ENCODE measurements around the gene AKT3. TPM values are rescaled to one million over a fixed set of nuclear protein-coding genes. Genes with fewer than 3 reads are reported as not detected.

Gene AKT3
- total and polyA plus RNA-seq, 2 experiments from 2014 or later = 4.5 to 18.5 TPM

DNA sequence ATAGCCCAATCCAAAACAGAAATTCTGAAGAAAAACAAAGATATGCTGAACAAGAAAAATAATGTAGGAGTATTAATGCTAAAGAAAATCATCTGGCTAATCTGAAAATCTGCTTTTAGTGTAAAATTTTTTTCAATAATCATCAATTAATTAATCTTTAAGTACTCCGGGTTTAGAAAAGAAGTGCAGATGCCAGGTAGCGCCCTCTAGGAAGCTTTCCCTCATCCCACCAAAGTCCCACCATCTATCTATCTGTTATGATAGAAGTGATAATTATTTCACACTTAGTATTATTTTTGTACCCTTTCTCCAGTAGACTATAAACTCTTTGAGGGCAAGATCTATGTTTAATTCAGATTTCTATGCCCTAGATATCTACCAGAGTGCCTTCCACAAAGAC is 240.3 kb downstream of the AKT3 start:
- H3K27ac Mint-ChIP-seq = no peak overlapping the region
- no peak overlapping the region for H2AFZ ChIP-seq
- ATAC-seq = no peak
- no peaks in the 10 kb centered on the region for H3K36me3 ChIP-seq (ENCODE audit: insufficient read depth)
- no peaks in the 10 kb centered on the region for H4K20me1 ChIP-seq (replicated peaks; ENCODE audit: insufficient read depth)
- peaks cover 18% of the 10 kb centered on the region for H3K36me3 Mint-ChIP-seq (ENCODE audit: low read depth)
- no peak overlapping the region for H3K27ac ChIP-seq (ENCODE audit: low read depth)
- H3K4me2 ChIP-seq = no peak overlapping the region
- H3K4me3 Mint-ChIP-seq = no peak overlapping the region
- no peaks in the 10 kb centered on the region for H3K9me3 Mint-ChIP-seq
- no peaks in the 10 kb centered on the region for H3F3A ChIP-seq (replicated peaks; ENCODE audit: low read depth)
- H3K79me2 ChIP-seq (replicated peaks; ENCODE audit: insufficient read depth) = no peaks in the 10 kb centered on the region
- H3K4me1 ChIP-seq (ENCODE audit: insufficient read depth) = 0 out of 2 replicates have a peak, but pooled peaks cover 4% of the 10 kb centered on the region
- peaks cover 2% of the 10 kb centered on the region for H3K27me3 Mint-ChIP-seq (ENCODE audit: insufficient read depth, low read depth, poor library complexity)
- no peak overlapping the region for H3K4me3 ChIP-seq
- DNase-seq (ENCODE audit: low spot score) = peak; percentile 19
- peaks cover 3% of the 10 kb centered on the region; the same call in 2 of the 3 replicates for H3K4me1 Mint-ChIP-seq
- TF ChIP-seq JUNB (IDR thresholded peaks at IDR 0.05; ENCODE audit: unreplicated experiment) = no peak
- TF ChIP-seq, protein P1, sequence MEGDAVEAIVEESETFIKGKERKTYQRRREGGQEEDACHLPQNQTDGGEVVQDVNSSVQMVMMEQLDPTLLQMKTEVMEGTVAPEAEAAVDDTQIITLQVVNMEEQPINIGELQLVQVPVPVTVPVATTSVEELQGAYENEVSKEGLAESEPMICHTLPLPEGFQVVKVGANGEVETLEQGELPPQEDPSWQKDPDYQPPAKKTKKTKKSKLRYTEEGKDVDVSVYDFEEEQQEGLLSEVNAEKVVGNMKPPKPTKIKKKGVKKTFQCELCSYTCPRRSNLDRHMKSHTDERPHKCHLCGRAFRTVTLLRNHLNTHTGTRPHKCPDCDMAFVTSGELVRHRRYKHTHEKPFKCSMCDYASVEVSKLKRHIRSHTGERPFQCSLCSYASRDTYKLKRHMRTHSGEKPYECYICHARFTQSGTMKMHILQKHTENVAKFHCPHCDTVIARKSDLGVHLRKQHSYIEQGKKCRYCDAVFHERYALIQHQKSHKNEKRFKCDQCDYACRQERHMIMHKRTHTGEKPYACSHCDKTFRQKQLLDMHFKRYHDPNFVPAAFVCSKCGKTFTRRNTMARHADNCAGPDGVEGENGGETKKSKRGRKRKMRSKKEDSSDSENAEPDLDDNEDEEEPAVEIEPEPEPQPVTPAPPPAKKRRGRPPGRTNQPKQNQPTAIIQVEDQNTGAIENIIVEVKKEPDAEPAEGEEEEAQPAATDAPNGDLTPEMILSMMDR (conservative IDR thresholded peaks at IDR 0.05; ENCODE audit: low read depth in 2 of 2) = peak; percentile 52 to 54
- no peaks in the 10 kb centered on the region for H3K9me2 ChIP-seq (ENCODE audit: insufficient read depth)
- H3K27me3 ChIP-seq (ENCODE audit: insufficient read depth) = no peaks in the 10 kb centered on the region

- Mint-ChIP-seq H3K27me3 (ENCODE audit: insufficient read depth, low read depth, poor library complexity) (peaks cover 2% of the 10 kb centered on the region), H3K4me1 (peaks cover 3% of the 10 kb centered on the region; the same call in 1 of the 3 replicates), H3K4me3 (no peak overlapping the region), H3K9me3 (peaks cover 6% of the 10 kb centered on the region; the same call in 2 of the 3 replicates), H3K36me3 (ENCODE audit: low read depth) (peaks cover 30% of the 10 kb centered on the region), H3K27ac (no peak overlapping the region)
- Histone ChIP-seq H3K4me2 (no peak overlapping the region), H3K27me3 (ENCODE audit: insufficient read depth) (no peaks in the 10 kb centered on the region), H3K4me1 (ENCODE audit: insufficient read depth) (no peaks in the 10 kb centered on the region), H4K20me1 (replicated peaks; ENCODE audit: insufficient read depth) (no peaks in the 10 kb centered on the region), H3K36me3 (ENCODE audit: insufficient read depth) (no peaks in the 10 kb centered on the region), H2AFZ (no peak overlapping the region), H3F3A (replicated peaks; ENCODE audit: low read depth) (no peaks in the 10 kb centered on the region), H3K79me2 (replicated peaks; ENCODE audit: insufficient read depth) (no peaks in the 10 kb centered on the region), H3K9me2 (ENCODE audit: insufficient read depth) (no peaks in the 10 kb centered on the region), H3K27ac (ENCODE audit: low read depth) (no peak overlapping the region), H3K4me3 (no peak overlapping the region)
- DNase-seq (ENCODE audit: low spot score) (no peak), ATAC-seq (no peak)
- no peak for TF ChIP-seq JUNB (IDR thresholded peaks at IDR 0.05; ENCODE audit: unreplicated experiment)
- TF ChIP-seq, protein P2, sequence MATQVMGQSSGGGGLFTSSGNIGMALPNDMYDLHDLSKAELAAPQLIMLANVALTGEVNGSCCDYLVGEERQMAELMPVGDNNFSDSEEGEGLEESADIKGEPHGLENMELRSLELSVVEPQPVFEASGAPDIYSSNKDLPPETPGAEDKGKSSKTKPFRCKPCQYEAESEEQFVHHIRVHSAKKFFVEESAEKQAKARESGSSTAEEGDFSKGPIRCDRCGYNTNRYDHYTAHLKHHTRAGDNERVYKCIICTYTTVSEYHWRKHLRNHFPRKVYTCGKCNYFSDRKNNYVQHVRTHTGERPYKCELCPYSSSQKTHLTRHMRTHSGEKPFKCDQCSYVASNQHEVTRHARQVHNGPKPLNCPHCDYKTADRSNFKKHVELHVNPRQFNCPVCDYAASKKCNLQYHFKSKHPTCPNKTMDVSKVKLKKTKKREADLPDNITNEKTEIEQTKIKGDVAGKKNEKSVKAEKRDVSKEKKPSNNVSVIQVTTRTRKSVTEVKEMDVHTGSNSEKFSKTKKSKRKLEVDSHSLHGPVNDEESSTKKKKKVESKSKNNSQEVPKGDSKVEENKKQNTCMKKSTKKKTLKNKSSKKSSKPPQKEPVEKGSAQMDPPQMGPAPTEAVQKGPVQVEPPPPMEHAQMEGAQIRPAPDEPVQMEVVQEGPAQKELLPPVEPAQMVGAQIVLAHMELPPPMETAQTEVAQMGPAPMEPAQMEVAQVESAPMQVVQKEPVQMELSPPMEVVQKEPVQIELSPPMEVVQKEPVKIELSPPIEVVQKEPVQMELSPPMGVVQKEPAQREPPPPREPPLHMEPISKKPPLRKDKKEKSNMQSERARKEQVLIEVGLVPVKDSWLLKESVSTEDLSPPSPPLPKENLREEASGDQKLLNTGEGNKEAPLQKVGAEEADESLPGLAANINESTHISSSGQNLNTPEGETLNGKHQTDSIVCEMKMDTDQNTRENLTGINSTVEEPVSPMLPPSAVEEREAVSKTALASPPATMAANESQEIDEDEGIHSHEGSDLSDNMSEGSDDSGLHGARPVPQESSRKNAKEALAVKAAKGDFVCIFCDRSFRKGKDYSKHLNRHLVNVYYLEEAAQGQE (IDR thresholded peaks at IDR 0.05; ENCODE audit: unreplicated experiment) = no peak
- TF ChIP-seq, protein P1 (conservative IDR thresholded peaks at IDR 0.05; ENCODE audit: low read depth in 2 of 2) = no peak
Observed at GRCh38 chr1:243605604-243606003, 244.4 kb downstream of the AKT3 start.

Measured in GM23338 (cell line).